Spleen (tissue), 11 donors: ENCODE data around the gene NSUN3. TPM values are rescaled to one million over a fixed set of nuclear protein-coding genes. Genes with fewer than 3 reads are reported as not detected.

ENCODE experiments used
- DNase-seq: peaks from one replicate; pipeline ENCODE4 v3.0.0-alpha.2; 2020
- H3K27ac ChIP-seq, 8 donors: fragments of 200-600 bp; sonication (generic) in 7 of 8; 1 replicate in 4 of 8; 2 replicates in 4 of 8; pipeline versions ENCODE4 v1.5.0 to v1.8.0; 2016 to 2021; ENCODE audit warnings: inconsistent platforms in 4 of 8, mild to moderate bottlenecking in 4 of 8, moderate library complexity in 1 of 8
- H3K27me3 ChIP-seq, 7 donors: fragments of 200-600 bp; sonication (generic) in 6 of 7; replicated peaks in 1 of 7; 1 replicate in 4 of 7; 2 replicates in 3 of 7; pipeline versions ENCODE4 v1.5.0 to v1.8.0; 2016 to 2021; ENCODE audit warnings: inconsistent platforms in 3 of 7, mild to moderate bottlenecking in 1 of 7
- H3K36me3 ChIP-seq, 6 donors: fragments of 200-600 bp; sonication (generic) in 5 of 6; 1 replicate in 4 of 6; 2 replicates in 2 of 6; pipeline versions ENCODE4 v1.5.0 to v1.8.0; 2016 to 2021; ENCODE audit warnings: inconsistent platforms in 2 of 6
- H3K4me1 ChIP-seq, 6 donors: fragments of 200-600 bp; sonication (generic) in 5 of 6; 1 replicate in 3 of 6; 2 replicates in 3 of 6; pipeline versions ENCODE4 v1.5.0 to v1.8.0; 2016 to 2021; ENCODE audit warnings: inconsistent platforms in 3 of 6
- H3K4me3 ChIP-seq, 8 donors: fragments of 200-600 bp; sonication (generic) in 7 of 8; 1 replicate in 4 of 8; 2 replicates in 4 of 8; pipeline versions ENCODE4 v1.5.0 to v1.8.0; 2016 to 2021; ENCODE audit warnings: inconsistent platforms in 4 of 8, mild to moderate bottlenecking in 4 of 8, moderate library complexity in 2 of 8
- H3K9me3 ChIP-seq, 8 donors: fragments of 200-600 bp; sonication (generic) in 7 of 8; 1 replicate in 4 of 8; 2 replicates in 4 of 8; pipeline versions ENCODE4 v1.5.0 to v1.8.0; 2016 to 2021; ENCODE audit warnings: inconsistent platforms in 4 of 8
- POLR2A ChIP-seq, 3 donors: fragments of 450-650 bp; IDR thresholded peaks; one replicate each; pipeline ENCODE4 v1.5.1; 2017; ENCODE audit warnings: antibody characterized with exemption in 3 of 3, mild to moderate bottlenecking in 1 of 3
- POLR2AphosphoS5 ChIP-seq, 3 donors: sonication (generic); formaldehyde crosslinking; IDR thresholded peaks; one replicate each; pipeline ENCODE4 v1.5.1; 2017; ENCODE audit warnings: antibody characterized with exemption in 3 of 3
- WGBS, 5 donors: extraction: QIAGEN DNeasy Blood & Tissue Kit in 3 of 5; methylation state at CpG; one replicate each; pipeline versions ENCODE4 v1.1.5 to v1.1.7; 2013 to 2018; 5-methylcytosine and 5-hydroxymethylcytosine counted together
- intact Hi-C: fragments of 100-400 bp; cut with DNase I; formaldehyde crosslinking; loops from one replicate; pipeline ENCODE4 v1.15.0; 2023; ENCODE audit warnings: low total_unique reads
- polyA plus RNA-seq, 3 donors: library from polyadenylated mRNA; stranded (reverse); fragments of 200-250 nt; gene quantifications; one replicate each; pipeline ENCODE4 v1.2.1, GENCODE V29; 2013
- total RNA-seq, 7 donors: library from RNA; depleted of rRNA in 3 of 7; stranded (reverse); fragments of >200 nt in 3 of 7; fragmentation: NEBNext Ultra II Directional in 4 of 7; extraction: Animal tissue kit (Norgen Biotek cat#: 25700) in 4 of 7; gene quantifications; one replicate each; pipeline versions ENCODE4 v1.1.0 to v1.2.1, GENCODE V29; 2016 to 2021
- TF ChIP-seq, protein P1 (sequence below), 11 experiments: fragments of 200-600 bp in 7 of 11; fragments of 450-650 bp in 4 of 11; sonication (generic) in 4 of 11; IDR thresholded peaks in 8 of 11; conservative IDR thresholded peaks in 3 of 11; 1 replicate in 7 of 11; 2 replicates in 4 of 11; pipeline versions ENCODE4 v1.4.0 to v1.8.0; 2016 to 2021; ENCODE audit warnings: antibody characterized with exemption in 11 of 11, inconsistent platforms in 4 of 11, mild to moderate bottlenecking in 1 of 11
- donor health status: healthy with polysubstance abuse.
- donor health status: DM: no; HTN: no; CAD: no; lungs with moderate emphysema.
- donor health status: DM: no; HTN: no; CAD: no.
- donor health status: Bipolar disorder and iron deficiency.
- donor health status: healthy.
- donor health status: DM: no; HTN: no; CAD: no.
- donor health status: DM: yes; HTN: yes; CAD: no.

Gene NSUN3
- total and polyA plus RNA-seq, 10 donors, result 3.0 to 28.5 (median 21.0) TPM

DNA sequence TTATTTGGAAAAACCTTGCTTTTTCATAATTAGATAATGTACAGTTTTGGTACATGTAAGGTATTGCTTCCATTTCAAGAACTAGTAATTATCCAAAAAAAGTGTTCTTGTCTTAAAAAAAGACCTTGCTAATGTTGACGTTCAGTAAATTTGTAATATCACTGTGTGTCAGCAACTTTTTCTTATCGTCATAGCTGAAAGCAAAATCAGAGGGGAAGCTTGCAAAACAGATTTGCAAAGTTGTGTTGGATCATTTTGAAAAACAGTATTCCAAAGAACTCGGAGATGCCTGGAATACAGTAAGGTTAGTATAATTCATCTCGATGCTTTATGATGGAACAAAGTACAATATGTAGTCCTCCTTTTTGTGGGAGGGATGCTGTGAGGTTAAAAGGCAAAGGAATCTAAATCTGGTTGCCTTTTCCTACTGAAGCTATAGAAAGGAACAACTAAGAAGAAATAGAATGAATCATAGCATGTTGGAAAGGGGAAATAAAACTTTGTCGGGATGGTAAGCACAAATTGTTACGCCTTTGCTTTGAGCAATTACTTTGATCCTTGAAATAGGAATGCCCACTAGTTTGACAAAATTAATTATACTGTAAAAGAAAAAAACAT is 1.5 kb downstream of the NSUN3 start:
- Histone ChIP-seq H3K27ac (peak overlapping the region; percentile 93 to 98 (median 97)), H3K4me3 (peak overlapping the region in 5 of 8 donors; percentile 60 to 88 (median 65)), H3K27me3 (no peaks in the 10 kb centered on the region), H3K4me1 (peaks cover 25 to 70% (median 49%) of the 10 kb centered on the region in 6 donors), H3K9me3 (no peaks in the 10 kb centered on the region), H3K36me3 (peaks cover 0 to 33% (median 11%) of the 10 kb centered on the region in 6 donors)
- intact Hi-C loops, result loop anchor here (10.0 kb wide), 1 partner anchor 60 kb away; no protein-coding TSS in a partner anchor
- no peak for TF ChIP-seq POLR2AphosphoS5 (IDR thresholded peaks at IDR 0.05)
- DNase-seq, result no peak
- WGBS, 5 donors, result 57 to 71% (median 65%) methylated on average over 6 of the region's 6 CpGs

GRCh38 chr3:94065122-94065521 is 2.3 kb downstream of the NSUN3 start:
- no peak overlapping the region for H3K4me3 ChIP-seq
- intact Hi-C loops, result loop anchor here (10.0 kb wide), 1 partner anchor 60 kb away; no protein-coding TSS in a partner anchor

GRCh38 chr3:94065819-94066480 is 3.1 kb downstream of the NSUN3 start:
- no peaks in the 10 kb centered on the region for H3K27me3 ChIP-seq
- no peak overlapping the region for H3K4me3 ChIP-seq
- 77 to 89% (median 88%) methylated on average over 1 of the region's 1 CpG for WGBS, 5 donors
- no peaks in the 10 kb centered on the region for H3K9me3 ChIP-seq
- TF ChIP-seq POLR2AphosphoS5 (IDR thresholded peaks at IDR 0.05) (no peak), POLR2A (IDR thresholded peaks at IDR 0.05) (no peak)
- TF ChIP-seq, protein P1, sequence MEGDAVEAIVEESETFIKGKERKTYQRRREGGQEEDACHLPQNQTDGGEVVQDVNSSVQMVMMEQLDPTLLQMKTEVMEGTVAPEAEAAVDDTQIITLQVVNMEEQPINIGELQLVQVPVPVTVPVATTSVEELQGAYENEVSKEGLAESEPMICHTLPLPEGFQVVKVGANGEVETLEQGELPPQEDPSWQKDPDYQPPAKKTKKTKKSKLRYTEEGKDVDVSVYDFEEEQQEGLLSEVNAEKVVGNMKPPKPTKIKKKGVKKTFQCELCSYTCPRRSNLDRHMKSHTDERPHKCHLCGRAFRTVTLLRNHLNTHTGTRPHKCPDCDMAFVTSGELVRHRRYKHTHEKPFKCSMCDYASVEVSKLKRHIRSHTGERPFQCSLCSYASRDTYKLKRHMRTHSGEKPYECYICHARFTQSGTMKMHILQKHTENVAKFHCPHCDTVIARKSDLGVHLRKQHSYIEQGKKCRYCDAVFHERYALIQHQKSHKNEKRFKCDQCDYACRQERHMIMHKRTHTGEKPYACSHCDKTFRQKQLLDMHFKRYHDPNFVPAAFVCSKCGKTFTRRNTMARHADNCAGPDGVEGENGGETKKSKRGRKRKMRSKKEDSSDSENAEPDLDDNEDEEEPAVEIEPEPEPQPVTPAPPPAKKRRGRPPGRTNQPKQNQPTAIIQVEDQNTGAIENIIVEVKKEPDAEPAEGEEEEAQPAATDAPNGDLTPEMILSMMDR (IDR thresholded peaks at IDR 0.05 in 8 of 11, conservative IDR thresholded peaks at IDR 0.05 in 3 of 11), result no peak
- H3K4me1 ChIP-seq, result peaks cover 25 to 75% (median 51%) of the 10 kb centered on the region in 6 donors
- no peak for DNase-seq
- peaks cover 0 to 28% (median 7%) of the 10 kb centered on the region in 6 donors for H3K36me3 ChIP-seq
- H3K27ac ChIP-seq, result no peak overlapping the region
- intact Hi-C loops, result loop anchor here (10.0 kb wide), 1 partner anchor 61 kb away; no protein-coding TSS in a partner anchor

More at GRCh38 chr3:94065122-94065521, 2.3 kb downstream of the NSUN3 start:
- no peaks in the 10 kb centered on the region for H3K9me3 ChIP-seq
- TF ChIP-seq, protein P1 (IDR thresholded peaks at IDR 0.05 in 8 of 11, conservative IDR thresholded peaks at IDR 0.05 in 3 of 11), result no peak
- no peak for TF ChIP-seq POLR2AphosphoS5 (IDR thresholded peaks at IDR 0.05)
- no peak for TF ChIP-seq POLR2A (IDR thresholded peaks at IDR 0.05)
- peaks cover 0 to 26% (median 7%) of the 10 kb centered on the region in 6 donors for H3K36me3 ChIP-seq
- H3K4me1 ChIP-seq, result peaks cover 25 to 75% (median 51%) of the 10 kb centered on the region in 6 donors
- 59 to 80% (median 70%) methylated on average over 1 of the region's 1 CpG for WGBS, 5 donors
- H3K27me3 ChIP-seq, result no peaks in the 10 kb centered on the region
- H3K27ac ChIP-seq, result peak overlapping the region in 2 of 8 donors; percentile 95 to 98
- DNase-seq, result no peak

- intact Hi-C loops, result loop anchor here (10.0 kb wide), 1 partner anchor 62 kb away; no protein-coding TSS in a partner anchor
- Histone ChIP-seq H3K4me1 (peaks cover 25 to 77% (median 53%) of the 10 kb centered on the region in 6 donors), H3K36me3 (peaks cover 0 to 34% (median 7%) of the 10 kb centered on the region in 6 donors), H3K27ac (peak overlapping the region in 1 of 8 donors; percentile 34), H3K9me3 (no peaks in the 10 kb centered on the region), H3K27me3 (no peaks in the 10 kb centered on the region), H3K4me3 (no peak overlapping the region)
- no peak for DNase-seq
- 78 to 89% (median 83%) methylated on average over 6 of the region's 6 CpGs for WGBS, 5 donors
- TF ChIP-seq POLR2A (IDR thresholded peaks at IDR 0.05) (no peak), POLR2AphosphoS5 (IDR thresholded peaks at IDR 0.05) (no peak)
- TF ChIP-seq, protein P1 (IDR thresholded peaks at IDR 0.05 in 8 of 11, conservative IDR thresholded peaks at IDR 0.05 in 3 of 11), result no peak
Measured at GRCh38 chr3:94066506-94067500, 3.9 kb downstream of the NSUN3 start.
